Measurements from ENCODE around the gene BID.

DNA sequence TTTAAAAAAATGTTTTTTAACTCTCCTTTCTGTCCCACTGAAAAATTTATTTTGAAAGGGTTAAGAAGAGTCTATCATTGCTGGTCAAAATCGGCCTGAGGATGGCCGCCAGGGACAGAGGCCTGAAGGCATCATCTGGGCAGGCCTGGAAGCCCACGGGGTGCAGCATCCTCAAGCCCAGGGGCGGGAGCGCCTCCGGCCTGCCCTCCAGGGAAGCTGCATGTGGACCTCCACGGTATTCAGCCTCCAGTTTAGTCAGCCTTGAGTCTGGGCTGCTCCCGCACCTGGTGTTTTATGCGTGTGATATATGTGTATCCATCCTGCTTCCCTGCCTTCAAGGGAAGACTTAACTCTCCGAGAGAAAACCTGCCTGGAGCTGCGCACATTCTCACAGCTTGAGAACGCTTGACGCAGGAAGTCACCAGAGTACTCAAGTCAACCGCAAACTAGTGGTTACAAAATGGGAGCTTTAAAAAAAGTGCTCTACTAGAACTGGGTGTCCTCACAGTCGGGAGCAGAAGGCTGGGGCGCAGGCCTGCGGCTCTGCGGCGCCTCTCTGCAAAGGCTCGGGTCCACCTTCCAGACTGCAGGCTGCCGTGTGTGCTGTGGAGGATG is 13.6 kb upstream of the BID start:
- no peak for TF ChIP-seq CTCF (IDR thresholded peaks at IDR 0.05)
- TF ChIP-seq POLR2A (IDR thresholded peaks at IDR 0.05): no peak
